Osteocyte (in vitro differentiated cells): ENCODE data around the gene DENND5B. TPM values are rescaled to one million over a fixed set of nuclear protein-coding genes. Genes with fewer than 3 reads are reported as not detected.

ENCODE experiments used
- DNase-seq: peaks from one replicate; pipeline ENCODE4 v3.0.0; 2021; ENCODE audit warnings: mixed read lengths; ENCODE audit not compliant: unreplicated experiment; ENCODE audit errors: extremely low spot score
- H3K27ac Mint-ChIP-seq: one replicate; pipeline ENCODE4 v1.8.0; 2021; ENCODE audit warnings: mild to moderate bottlenecking, mixed read lengths; ENCODE audit not compliant: unreplicated experiment
- H3K27me3 Mint-ChIP-seq: one replicate; pipeline ENCODE4 v1.8.0; 2021; ENCODE audit warnings: mixed read lengths; ENCODE audit not compliant: unreplicated experiment
- H3K36me3 Mint-ChIP-seq: one replicate; pipeline ENCODE4 v1.8.0; 2021; ENCODE audit warnings: mixed read lengths; ENCODE audit not compliant: unreplicated experiment
- H3K4me1 Mint-ChIP-seq: one replicate; pipeline ENCODE4 v1.8.0; 2021; ENCODE audit warnings: mixed read lengths; ENCODE audit not compliant: unreplicated experiment
- H3K4me3 Mint-ChIP-seq: one replicate; pipeline ENCODE4 v1.8.0; 2021; ENCODE audit warnings: mild to moderate bottlenecking, moderate library complexity, mixed read lengths; ENCODE audit not compliant: unreplicated experiment
- H3K9me3 Mint-ChIP-seq: one replicate; pipeline ENCODE4 v1.8.0; 2021; ENCODE audit warnings: mixed read lengths; ENCODE audit not compliant: unreplicated experiment
- CTCF ChIP-seq: fragments of 200-600 bp; sonication (generic); IDR thresholded peaks from 2 replicates; pipeline ENCODE4 v1.5.0; 2021; ENCODE audit warnings: antibody characterized with exemption, mild to moderate bottlenecking, moderate library complexity
- total RNA-seq: library from RNA; stranded (reverse); gene quantifications from 2 replicates; pipeline ENCODE4 v1.2.1, GENCODE V29; 2021

The DENND5B gene
- total RNA-seq, 1 donor from 2014 or later: 17.8 TPM

DNA sequence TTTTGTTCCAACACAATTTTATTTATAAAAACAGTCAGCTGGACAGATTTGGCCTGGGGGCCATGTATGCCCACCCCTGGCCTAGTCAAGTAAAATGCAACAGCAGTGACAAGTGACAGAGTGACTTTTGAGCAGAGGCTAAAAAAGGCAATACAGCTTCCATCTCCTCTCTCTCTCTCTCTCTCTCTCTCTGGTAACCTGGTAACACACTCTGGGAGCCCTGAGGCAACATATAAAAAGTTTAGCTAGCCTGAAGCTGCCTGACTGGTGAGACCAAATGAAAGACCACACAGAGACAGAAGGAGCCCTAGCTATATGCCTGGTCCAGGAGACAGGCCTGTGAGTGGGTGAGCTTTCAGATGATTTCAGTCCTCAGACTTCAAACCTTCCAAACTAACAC, 105.4 kb downstream of the DENND5B start:
- H3K4me1 Mint-ChIP-seq: peaks cover 35% of the 10 kb centered on the region
- TF ChIP-seq CTCF: no peak
- DNase-seq: no peak
- H3K27ac Mint-ChIP-seq: no peak overlapping the region
- H3K27me3 Mint-ChIP-seq: no peaks in the 10 kb centered on the region
- H3K4me3 Mint-ChIP-seq: no peak overlapping the region
- H3K9me3 Mint-ChIP-seq: no peaks in the 10 kb centered on the region
- H3K36me3 Mint-ChIP-seq: peaks cover 12% of the 10 kb centered on the region

DNA sequence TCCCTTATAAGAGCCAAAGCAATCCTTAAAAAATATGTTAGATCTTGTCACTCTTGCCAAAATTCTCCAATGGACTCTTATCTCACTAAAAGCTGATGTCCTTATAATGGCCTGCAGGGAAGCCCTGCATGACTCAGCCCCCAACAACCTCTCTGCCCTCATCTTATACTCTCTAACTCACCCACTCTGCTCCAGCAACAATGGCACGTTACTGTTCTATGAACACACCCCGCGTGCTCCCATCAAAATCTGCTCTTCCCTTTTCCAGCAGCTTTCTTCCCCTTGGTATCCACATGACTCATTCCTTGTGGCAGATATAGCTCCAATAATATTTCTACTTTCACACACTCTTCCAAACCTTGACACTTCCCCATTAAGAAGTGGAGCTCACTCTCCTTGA, 108.1 kb downstream of the DENND5B start:
- no peak for TF ChIP-seq CTCF
- DNase-seq: no peak
- H3K4me3 Mint-ChIP-seq: no peak overlapping the region
- H3K27me3 Mint-ChIP-seq: no peaks in the 10 kb centered on the region
- no peaks in the 10 kb centered on the region for H3K9me3 Mint-ChIP-seq
- peak overlapping the region; percentile 10 for H3K27ac Mint-ChIP-seq
- peaks cover 9% of the 10 kb centered on the region for H3K36me3 Mint-ChIP-seq
- H3K4me1 Mint-ChIP-seq: peaks cover 20% of the 10 kb centered on the region

GRCh38 chr12:31481415-31481814, 109.5 kb downstream of the DENND5B start:
- H3K4me3 Mint-ChIP-seq: no peak overlapping the region
- no peak for TF ChIP-seq CTCF
- H3K27ac Mint-ChIP-seq: no peak overlapping the region
- peaks cover 13% of the 10 kb centered on the region for H3K36me3 Mint-ChIP-seq
- no peaks in the 10 kb centered on the region for H3K27me3 Mint-ChIP-seq
- H3K4me1 Mint-ChIP-seq: peaks cover 19% of the 10 kb centered on the region
- no peaks in the 10 kb centered on the region for H3K9me3 Mint-ChIP-seq
- DNase-seq: no peak

DNA sequence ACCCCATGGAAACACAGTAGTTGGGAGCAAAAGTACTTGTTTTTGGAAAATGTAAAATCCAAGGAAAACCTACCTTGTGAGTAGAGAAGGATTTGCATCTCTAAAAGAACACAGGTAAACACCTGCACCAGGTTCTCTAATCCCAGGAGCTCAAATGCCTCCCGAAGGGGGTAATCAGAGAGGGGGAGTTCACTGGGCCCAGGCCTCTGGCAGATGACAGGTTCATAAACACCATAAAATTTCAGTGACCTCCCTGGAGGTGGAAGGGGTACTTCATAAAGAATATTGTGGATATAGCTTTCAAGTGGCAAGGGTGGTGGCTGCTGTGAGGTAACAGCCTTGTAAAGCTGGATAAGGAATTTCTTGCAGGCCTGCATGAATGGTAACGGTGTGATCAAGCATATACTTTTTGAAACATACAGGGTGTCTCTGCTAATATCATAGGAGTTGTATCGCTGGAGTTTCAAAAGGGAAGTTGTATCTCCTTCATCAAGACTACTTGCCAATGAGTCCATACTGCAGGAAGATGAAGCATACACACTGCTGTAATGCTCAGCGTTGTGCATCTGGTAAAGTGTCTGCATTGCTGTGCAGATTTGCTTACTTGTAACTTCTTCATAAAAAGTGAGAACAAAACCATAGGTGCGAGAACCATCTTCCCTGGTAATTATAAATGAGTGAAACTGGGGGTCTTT, 111.3 kb downstream of the DENND5B start:
- no peaks in the 10 kb centered on the region for H3K9me3 Mint-ChIP-seq
- H3K27me3 Mint-ChIP-seq: no peaks in the 10 kb centered on the region
- H3K27ac Mint-ChIP-seq: no peak overlapping the region

GRCh38 chr12:31478898-31479297, 112.0 kb downstream of the DENND5B start:
- Mint-ChIP-seq H3K9me3 (no peaks in the 10 kb centered on the region), H3K4me1 (peaks cover 14% of the 10 kb centered on the region), H3K27ac (no peak overlapping the region), H3K4me3 (no peak overlapping the region), H3K27me3 (no peaks in the 10 kb centered on the region), H3K36me3 (peaks cover 10% of the 10 kb centered on the region)
- no peak for DNase-seq
- no peak for TF ChIP-seq CTCF

More for the DNA sequence above, 111.3 kb downstream of the DENND5B start:
- TF ChIP-seq CTCF: no peak
- Mint-ChIP-seq H3K4me1 (peaks cover 13% of the 10 kb centered on the region), H3K4me3 (no peak overlapping the region), H3K36me3 (peaks cover 10% of the 10 kb centered on the region)
- no peak for DNase-seq
